ENCODE measurements around the gene LRRC4.

Gene LRRC4

GRCh38 chr7:128033246-128033645 is 2.0 kb upstream of the LRRC4 start:
- Histone ChIP-seq H3K4me3 (no peak overlapping the region), H3K27ac (no peak overlapping the region)

- peak overlapping the region; percentile 33 to 54 (median 44) for H3K4me3 ChIP-seq
- H3K27ac ChIP-seq, result peak overlapping the region in 3 of 21 experiments; percentile 4 to 30 (median 7)
Measured at GRCh38 chr7:128032605-128033235, 1.5 kb upstream of the LRRC4 start.

- peak overlapping the region in 3 of 21 experiments; percentile 4 to 30 (median 7) for H3K27ac ChIP-seq
- H3K4me3 ChIP-seq, result peak overlapping the region; percentile 33 to 54 (median 44)
Measured at GRCh38 chr7:128031901-128032604, 816 bp upstream of the LRRC4 start.

GRCh38 chr7:128030263-128030653 is 979 bp downstream of the LRRC4 start:
- peak overlapping the region in 2 of 7 experiments; percentile 44 to 45 for H3K4me3 ChIP-seq
- no peak overlapping the region for H3K27ac ChIP-seq

GRCh38 chr7:128029405-128029995 is 1.7 kb downstream of the LRRC4 start:
- no peak overlapping the region for H3K27ac ChIP-seq

GRCh38 chr7:128027485-128027980 is 3.7 kb downstream of the LRRC4 start:
- Histone ChIP-seq H3K4me3 (no peak overlapping the region), H3K27ac (no peak overlapping the region)

More at GRCh38 chr7:128029405-128029995, 1.7 kb downstream of the LRRC4 start:
- H3K4me3 ChIP-seq, result no peak overlapping the region

- Histone ChIP-seq H3K4me3 (no peak overlapping the region), H3K27ac (no peak overlapping the region)
Measured at GRCh38 chr7:128026551-128026950, 4.7 kb downstream of the LRRC4 start.

GRCh38 chr7:128025819-128026218 is 5.4 kb downstream of the LRRC4 start:
- no peak overlapping the region for H3K27ac ChIP-seq
- no peak overlapping the region for H3K4me3 ChIP-seq

- Histone ChIP-seq H3K4me3 (no peak overlapping the region), H3K27ac (no peak overlapping the region)
Measured at GRCh38 chr7:128025380-128025779, 5.9 kb downstream of the LRRC4 start.

GRCh38 chr7:128024151-128024550 is 7.1 kb downstream of the LRRC4 start:
- Histone ChIP-seq H3K4me3 (no peak overlapping the region), H3K27ac (no peak overlapping the region)

- H3K4me3 ChIP-seq, result no peak overlapping the region
- H3K27ac ChIP-seq, result peak overlapping the region in 1 of 21 experiments; percentile 9
Measured at GRCh38 chr7:128022631-128023532, 8.4 kb downstream of the LRRC4 start.

- H3K4me3 ChIP-seq, result no peak overlapping the region
- no peak overlapping the region for H3K27ac ChIP-seq
Measured at GRCh38 chr7:128021366-128021765, 9.9 kb downstream of the LRRC4 start.

- no peak overlapping the region for H3K27ac ChIP-seq
- no peak overlapping the region for H3K4me3 ChIP-seq
Measured at GRCh38 chr7:128020159-128020558, 11.1 kb downstream of the LRRC4 start.

GRCh38 chr7:128019288-128019687 is 11.9 kb downstream of the LRRC4 start:
- no peak overlapping the region for H3K27ac ChIP-seq
- no peak overlapping the region for H3K4me3 ChIP-seq

- Histone ChIP-seq H3K4me3 (no peak overlapping the region), H3K27ac (peak overlapping the region in 2 of 21 experiments; percentile 34 to 51)
Measured at GRCh38 chr7:128017862-128018845, 13.1 kb downstream of the LRRC4 start.

- Histone ChIP-seq H3K27ac (no peak overlapping the region), H3K4me3 (no peak overlapping the region)
Measured at GRCh38 chr7:128017460-128017859, 13.8 kb downstream of the LRRC4 start.

GRCh38 chr7:128014811-128015210 is 16.4 kb downstream of the LRRC4 start:
- Histone ChIP-seq H3K4me3 (no peak overlapping the region), H3K27ac (no peak overlapping the region)

- Histone ChIP-seq H3K4me3 (no peak overlapping the region), H3K27ac (no peak overlapping the region)
Measured at GRCh38 chr7:128011131-128011661, 20.0 kb downstream of the LRRC4 start.

Data from skin epidermis (tissue), 12 donors.